Activated gamma-delta T cell treated with Interleukin-2 at 50 U/mL for 16 hours (primary cell): ENCODE measurements around the gene PARS2.
A peak's percentile ranks its signal among the peaks of the same experiment; 100 is the strongest.

Experiments
- DNase-seq: peaks from one replicate; pipeline ENCODE4 v3.0.0-alpha.2; 2020

Gene PARS2

DNA sequence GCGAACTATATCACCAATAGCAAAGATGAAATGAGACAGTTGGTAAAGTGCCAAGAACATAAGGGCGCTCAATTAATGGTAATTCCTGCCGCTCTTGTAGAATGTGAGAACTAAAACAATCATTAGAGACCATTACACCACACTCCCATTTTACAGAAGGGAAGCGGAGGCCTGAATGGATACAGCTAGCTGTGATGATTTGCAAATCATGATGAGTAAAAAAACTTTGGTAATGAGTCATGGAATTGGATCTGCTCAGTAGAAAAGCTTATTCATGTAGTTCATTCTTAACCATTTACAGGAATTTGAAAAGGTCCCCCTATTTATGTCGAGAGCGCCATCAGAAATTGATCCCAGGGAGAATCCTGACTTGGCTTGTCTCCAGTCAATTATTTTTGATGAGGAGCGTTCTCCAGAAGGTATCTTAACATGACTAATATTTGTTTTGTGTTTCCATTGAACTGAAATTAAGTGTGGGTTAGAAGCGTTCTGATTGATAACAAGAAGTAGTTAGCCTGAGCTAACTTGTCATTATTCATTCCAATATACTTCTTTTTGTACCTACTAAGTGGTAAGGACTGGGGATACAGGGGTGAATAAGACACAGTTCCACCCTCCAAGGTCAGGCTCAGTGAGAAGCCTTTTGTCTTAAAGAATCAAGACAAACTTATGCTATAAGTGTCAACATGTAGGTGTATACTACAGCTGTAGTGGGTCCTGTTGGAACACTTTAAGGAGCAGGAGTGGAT is 47.9 kb downstream of the PARS2 start:
- no peak for DNase-seq

DNA sequence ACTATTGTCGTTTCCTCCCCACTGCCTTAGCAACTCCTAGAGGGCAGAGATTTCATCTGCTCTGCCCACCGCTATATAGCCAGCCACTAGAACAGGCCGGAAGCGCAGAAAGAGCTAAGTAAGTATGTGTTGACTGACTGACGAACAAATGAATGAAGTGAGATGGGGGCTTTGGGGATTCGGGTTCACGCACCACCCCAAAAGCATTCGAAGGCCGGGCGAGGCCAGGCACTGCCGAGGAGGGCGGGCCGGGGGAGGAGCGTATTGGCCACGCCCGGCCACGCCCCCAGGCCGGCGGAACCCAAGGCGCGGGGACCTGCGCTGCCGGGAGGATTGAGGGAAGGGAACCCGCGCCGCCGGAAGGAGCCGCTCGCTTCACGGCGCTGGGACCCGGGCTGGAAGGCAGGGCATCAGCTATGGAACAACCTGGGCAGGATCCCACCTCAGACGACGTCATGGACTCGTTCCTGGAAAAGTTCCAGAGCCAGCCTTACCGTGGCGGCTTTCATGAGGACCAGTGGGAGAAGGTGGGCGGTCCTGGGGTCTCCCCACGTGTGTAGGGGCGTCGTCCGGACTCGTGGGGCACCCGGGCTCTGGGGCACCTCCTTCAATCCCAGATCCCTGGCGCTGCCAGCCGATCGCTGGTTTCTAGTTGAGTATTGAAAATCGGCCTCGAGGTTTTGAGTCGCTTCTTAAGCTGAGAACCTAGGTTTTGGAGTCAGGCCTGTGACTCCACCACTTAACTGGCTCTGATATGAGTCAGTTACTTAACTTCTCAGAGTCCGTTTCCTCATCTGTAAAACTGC is 48.6 kb downstream of the PARS2 start, which contains the start of gene TTC4:
Gene TTC4, plus strand, starts transcription at position 369 of the 806 bp plus-strand sequence. Its CDS starts 48 bp downstream, at position 417.
- DNase-seq, result peak; percentile 76

DNA sequence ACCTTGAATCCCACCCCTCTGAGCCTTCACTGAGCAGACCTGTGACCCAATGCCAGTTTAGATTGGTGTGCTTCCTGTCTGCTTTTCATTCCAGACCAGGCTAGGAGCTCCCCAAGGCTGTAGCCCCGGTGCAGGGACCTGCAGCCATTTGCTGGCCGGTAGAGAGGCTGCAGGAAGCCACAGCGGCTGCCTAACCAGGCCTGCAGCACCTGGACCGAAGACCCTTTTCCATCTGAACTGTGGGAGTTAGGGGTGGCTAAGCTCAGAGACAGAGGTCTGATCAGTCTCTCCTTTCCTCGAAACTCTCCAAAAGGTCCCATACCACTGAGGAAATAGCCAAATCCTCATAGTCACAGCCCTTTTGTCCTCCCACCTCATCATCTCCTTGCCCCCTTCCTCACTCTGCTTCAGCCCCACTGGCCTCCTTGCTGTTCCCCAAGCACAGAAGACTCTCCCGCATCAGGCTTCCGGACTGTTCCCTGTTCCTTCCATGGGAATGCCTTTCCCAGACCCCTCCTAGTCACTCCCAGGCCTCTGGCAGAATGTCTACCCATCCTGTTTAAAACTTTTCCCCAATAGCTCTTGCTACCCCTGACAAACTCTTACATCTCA is 49.3 kb downstream of the PARS2 start:
- no peak for DNase-seq

DNA sequence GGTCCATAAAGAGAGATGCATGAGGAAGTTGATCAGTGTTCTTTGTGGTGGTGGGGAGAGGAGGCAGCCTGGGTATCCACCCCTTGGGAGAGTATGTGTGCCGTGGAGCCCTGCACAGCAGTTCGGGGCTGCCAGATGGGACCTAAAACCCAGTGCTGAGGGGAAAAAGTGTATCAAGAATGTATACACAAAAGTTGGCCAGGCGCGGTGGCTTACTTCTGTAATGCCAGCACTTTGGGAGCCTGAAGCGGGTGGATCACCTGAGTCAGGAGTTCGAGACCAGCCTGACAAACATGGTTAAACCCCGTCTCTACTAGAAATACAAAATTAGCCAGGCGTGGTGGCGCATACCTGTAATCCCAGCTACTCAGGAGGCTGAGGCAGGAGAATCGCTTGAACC is 52.8 kb downstream of the PARS2 start:
- no peak for DNase-seq

DNA sequence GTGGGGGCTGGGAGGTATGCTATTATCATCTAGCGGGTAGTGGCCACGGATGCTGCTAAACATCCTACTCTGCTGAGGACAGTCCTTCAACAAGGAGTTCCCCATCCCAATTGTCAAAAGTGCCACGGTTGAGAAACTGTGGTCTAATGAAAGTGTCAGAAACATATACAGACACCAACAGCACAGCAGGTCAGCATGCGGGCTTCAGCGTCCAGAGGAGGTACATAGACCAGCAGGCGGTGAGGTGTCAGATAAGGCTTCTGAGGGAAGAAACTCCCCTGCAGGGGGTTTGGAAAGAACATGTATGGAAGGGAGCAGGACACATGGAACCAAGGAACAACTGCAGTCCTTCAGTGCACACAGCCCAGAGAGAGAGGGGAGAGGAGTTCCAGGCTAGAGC is 53.5 kb downstream of the PARS2 start:
- no peak for DNase-seq

DNA sequence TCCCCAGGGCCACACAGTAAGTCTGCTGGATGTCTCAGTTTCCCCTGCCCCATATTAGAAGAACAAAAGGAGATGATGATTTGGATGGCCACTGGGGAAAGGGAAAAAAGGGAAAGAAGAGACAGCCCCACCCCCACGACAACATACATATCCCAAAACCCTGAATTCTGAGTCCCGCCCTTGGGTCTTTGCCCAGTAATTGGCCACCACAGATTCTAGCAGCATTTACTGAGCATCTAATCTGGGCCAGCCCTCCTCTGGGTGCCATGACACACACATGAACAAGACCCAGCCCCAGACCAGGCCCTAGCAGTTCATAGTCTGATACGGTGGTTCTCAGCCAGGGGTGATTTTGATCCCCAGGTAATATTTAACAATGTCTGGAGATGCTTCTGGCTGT is 53.9 kb downstream of the PARS2 start:
- no peak for DNase-seq

DNA sequence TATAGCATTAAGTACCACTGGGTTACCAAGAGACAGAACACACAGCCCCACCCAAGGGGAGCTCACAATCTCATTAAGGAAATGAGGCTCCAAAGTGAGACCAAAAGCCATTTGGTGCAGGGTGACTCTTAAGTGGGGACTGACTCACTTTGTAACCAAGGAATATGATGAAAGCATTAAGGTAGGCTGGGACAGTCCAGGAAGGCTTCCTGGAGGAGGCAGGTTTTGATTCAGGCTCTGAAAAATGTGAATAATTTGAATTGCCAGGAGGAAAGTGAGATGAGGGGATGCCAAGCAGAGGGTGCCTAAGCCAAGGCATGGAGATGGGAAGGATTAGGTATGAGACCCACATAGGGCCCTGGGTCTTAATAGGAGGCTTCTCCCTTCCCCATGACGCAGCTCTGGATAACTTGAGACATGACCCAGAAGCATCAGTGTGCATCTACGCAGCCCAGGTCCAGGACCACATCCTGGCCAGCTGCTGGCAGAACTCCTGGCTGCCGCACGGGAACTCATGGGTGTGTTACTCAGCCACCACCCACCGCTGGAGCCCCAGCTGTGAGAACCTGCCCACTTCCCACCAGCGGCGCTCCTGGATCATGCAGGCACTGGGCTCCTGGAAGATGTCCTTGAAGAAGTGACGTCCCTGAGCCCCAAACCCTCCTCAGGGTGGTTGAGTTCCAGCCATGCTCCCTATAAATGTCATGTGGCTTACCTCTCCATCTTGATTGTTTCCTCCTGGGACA is 54.6 kb downstream of the PARS2 start:
- no peak for DNase-seq

DNA sequence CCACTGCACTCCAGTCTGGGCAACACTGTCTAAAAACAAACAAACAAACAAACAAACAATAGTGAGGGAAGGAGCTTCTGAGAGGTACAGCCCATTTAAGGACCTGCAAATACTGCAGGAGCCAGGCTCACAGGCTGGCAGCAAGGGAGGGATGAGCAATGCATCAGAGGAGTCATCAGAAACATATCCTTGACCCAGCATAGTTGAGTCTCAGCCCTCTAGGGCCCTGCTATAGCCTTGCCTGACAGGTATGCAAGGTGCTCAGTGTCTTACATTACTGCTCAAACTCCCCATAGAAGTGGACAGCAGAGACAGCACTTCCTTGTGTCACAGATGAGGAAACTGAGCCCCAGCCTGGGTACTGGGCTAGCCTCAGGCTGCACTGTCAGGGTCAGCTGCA is 55.9 kb downstream of the PARS2 start:
- DNase-seq, result no peak
